Endothelial cell of coronary artery (primary cell): Measurements from ENCODE around the gene RRAGD. TPM values are rescaled to one million over a fixed set of nuclear protein-coding genes. Genes with fewer than 3 reads are reported as not detected.

Experiments used
- total RNA-seq: library from RNA; depleted of rRNA; stranded (reverse); fragments of >200 nt; gene quantifications from 2 replicates; pipeline ENCODE4 v1.2.3, GENCODE V29; 2014

Gene RRAGD
- total RNA-seq: 0.09 TPM in 2 replicates

GRCh38 chr6:89412071-89413005, at the start of gene RRAGD:
RRAGD (minus strand) TSS chr6:89412273; CDS start chr6:89411993, 280 bp downstream.

GRCh38 chr6:89432875-89433251, 20.8 kb upstream of the RRAGD start, which contains the start of gene ANKRD6:
ANKRD6 (plus strand) TSS chr6:89433152; CDS start chr6:89566977, 133,825 bp downstream.

GRCh38 chr6:89352278-89353117, 59.6 kb downstream of the RRAGD start, which contains the start of gene UBE2J1:
UBE2J1 (minus strand) TSS chr6:89352722; CDS start chr6:89352569, 153 bp downstream.

GRCh38 chr6:89315249-89315885, 96.7 kb downstream of the RRAGD start, which contains the start of gene GABRR2:
GABRR2 (minus strand) TSS chr6:89315299; CDS start chr6:89315165, 134 bp downstream.

Other genes with a start within 250 kb of the RRAGD start
- gene GABRR1, start 194.9 kb downstream of the RRAGD start, total RNA-seq: not detected in 2 replicates
- 0.19 and 0.54 TPM in 2 replicates for gene GABRR2, start 97.0 kb downstream of the RRAGD start, total RNA-seq
- 34.4 and 46.8 TPM in 2 replicates for gene UBE2J1, start 59.6 kb downstream of the RRAGD start, total RNA-seq
- gene ANKRD6, start 20.9 kb upstream of the RRAGD start, total RNA-seq: 3.6 and 3.9 TPM in 2 replicates
- 9.3 and 12.3 TPM in 2 replicates for gene LYRM2, start 226.5 kb upstream of the RRAGD start, total RNA-seq